Neural crest cell (in vitro differentiated cells): ENCODE results near the gene CDK5. TPM values are rescaled to one million over a fixed set of nuclear protein-coding genes. Genes with fewer than 3 reads are reported as not detected.

Source experiments
- DNase-seq: peaks from one replicate; pipeline ENCODE4 v3.0.0; 2021; ENCODE audit warnings: low read depth, mixed read lengths, low spot score
- H3K27ac Mint-ChIP-seq: one replicate; pipeline ENCODE4 v1.8.0; 2021; ENCODE audit warnings: mild to moderate bottlenecking, mixed read lengths; ENCODE audit not compliant: unreplicated experiment
- H3K27me3 Mint-ChIP-seq: 2 replicates; pipeline ENCODE4 v1.8.0; 2021; ENCODE audit warnings: low read depth, mild to moderate bottlenecking, mixed read lengths
- H3K36me3 Mint-ChIP-seq: 2 replicates; pipeline ENCODE4 v1.8.0; 2021; ENCODE audit warnings: low read depth, mild to moderate bottlenecking, mixed read lengths
- H3K4me1 Mint-ChIP-seq: 2 replicates; pipeline ENCODE4 v1.8.0; 2021; ENCODE audit warnings: mixed read lengths
- H3K4me3 Mint-ChIP-seq: one replicate; pipeline ENCODE4 v1.8.0; 2021; ENCODE audit warnings: mild to moderate bottlenecking, mixed read lengths
- H3K9me3 Mint-ChIP-seq: 2 replicates; pipeline ENCODE4 v1.8.0; 2021; ENCODE audit warnings: mixed read lengths
- CTCF ChIP-seq: fragments of 200-600 bp; sonication (generic); conservative IDR thresholded peaks from 2 replicates; pipeline ENCODE4 v1.5.0; 2021; ENCODE audit warnings: antibody characterized with exemption, mild to moderate bottlenecking
- total RNA-seq: library from RNA; stranded (reverse); gene quantifications from 2 replicates; pipeline ENCODE4 v1.2.1, GENCODE V29; 2021

CDK5 gene
- total RNA-seq, 1 donor from 2014 or later, result 38.9 TPM

- Mint-ChIP-seq H3K4me1 (peaks cover 31% of the 10 kb centered on the region), H3K9me3 (no peaks in the 10 kb centered on the region), H3K27me3 (no peaks in the 10 kb centered on the region), H3K36me3 (no peaks in the 10 kb centered on the region), H3K27ac (no peak overlapping the region), H3K4me3 (peak overlapping the region; percentile 47)
- DNase-seq, result no peak
- no peak for TF ChIP-seq CTCF
These were observed 5.5 kb upstream of the CDK5 start for GRCh38 chr7:151063212-151063561.

DNA sequence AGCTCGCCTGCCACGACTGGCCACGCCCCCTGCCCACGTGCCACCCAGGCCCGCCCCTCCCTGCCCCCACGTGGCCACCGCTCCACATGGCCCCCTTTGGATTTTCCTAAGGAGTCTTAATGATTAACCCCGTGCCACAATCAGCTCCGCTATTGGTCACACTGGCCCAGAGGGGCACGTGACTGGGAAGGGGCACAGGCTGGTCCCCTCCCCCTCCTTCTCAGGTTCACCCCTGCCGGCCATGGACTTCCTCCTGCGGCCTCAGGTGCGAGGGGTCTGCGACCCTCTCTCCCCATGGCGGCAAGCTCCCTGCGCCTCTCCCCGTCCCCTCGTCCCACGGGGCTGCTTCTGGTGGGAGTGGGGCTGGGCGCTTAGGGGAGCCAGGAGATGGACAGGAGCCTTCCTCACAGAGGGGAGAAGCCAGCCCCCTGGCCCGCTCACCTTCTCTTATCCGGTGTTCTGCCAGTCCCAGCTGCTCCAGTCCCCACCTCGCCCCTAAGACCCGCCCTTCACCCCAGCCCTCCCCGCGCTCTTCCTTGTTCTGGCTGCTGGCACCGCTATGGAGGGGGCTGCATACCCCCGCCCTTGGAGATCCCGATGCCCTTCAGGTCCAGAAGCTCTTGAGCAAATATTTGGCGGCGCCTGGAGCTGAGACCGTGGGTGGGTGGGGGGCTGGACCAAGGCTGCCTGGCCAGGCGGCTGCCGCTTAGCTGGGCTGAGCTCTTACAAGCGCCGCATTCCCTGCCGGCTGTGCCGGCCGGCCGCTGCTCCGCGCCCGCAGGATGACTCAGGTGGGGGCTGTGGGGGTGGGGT lies 4.9 kb upstream of the CDK5 start:
- Mint-ChIP-seq H3K27me3 (no peaks in the 10 kb centered on the region), H3K36me3 (no peaks in the 10 kb centered on the region), H3K4me3 (peak overlapping the region; percentile 92), H3K9me3 (no peaks in the 10 kb centered on the region), H3K4me1 (peaks cover 36% of the 10 kb centered on the region), H3K27ac (no peak overlapping the region)
- no peak for TF ChIP-seq CTCF
- peak; percentile 53 for DNase-seq

GRCh38 chr7:151062111-151062398 lies 4.4 kb upstream of the CDK5 start:
- peak overlapping the region; percentile 92 for H3K4me3 Mint-ChIP-seq
- TF ChIP-seq CTCF, result no peak
- H3K27ac Mint-ChIP-seq, result no peak overlapping the region
- H3K27me3 Mint-ChIP-seq, result no peaks in the 10 kb centered on the region
- DNase-seq, result no peak
- H3K4me1 Mint-ChIP-seq, result peaks cover 41% of the 10 kb centered on the region
- H3K36me3 Mint-ChIP-seq, result no peaks in the 10 kb centered on the region
- no peaks in the 10 kb centered on the region for H3K9me3 Mint-ChIP-seq

GRCh38 chr7:151061213-151062110 lies 3.8 kb upstream of the CDK5 start:
- Mint-ChIP-seq H3K27ac (no peak overlapping the region), H3K4me3 (peak overlapping the region; percentile 92), H3K4me1 (peaks cover 47% of the 10 kb centered on the region), H3K27me3 (no peaks in the 10 kb centered on the region), H3K36me3 (no peaks in the 10 kb centered on the region), H3K9me3 (no peaks in the 10 kb centered on the region)
- DNase-seq, result no peak
- TF ChIP-seq CTCF, result no peak

- Mint-ChIP-seq H3K27ac (peak overlapping the region; percentile 19), H3K9me3 (no peaks in the 10 kb centered on the region), H3K36me3 (no peaks in the 10 kb centered on the region), H3K4me3 (peak overlapping the region; percentile 92), H3K27me3 (no peaks in the 10 kb centered on the region), H3K4me1 (peaks cover 53% of the 10 kb centered on the region)
- no peak for TF ChIP-seq CTCF
- no peak for DNase-seq
These were observed 2.9 kb upstream of the CDK5 start for GRCh38 chr7:151060416-151061212.
